OCI-LY3 (cell line): Measurements from ENCODE around the gene HDAC6.

Experiments used
- H2AFZ ChIP-seq: fragments of 200-600, 300-600 bp; shearing (Covaris generic); 2 replicates; pipeline ENCODE4 v1.6.0; 2014; ENCODE audit warnings: antibody characterized with exemption, low read depth, low read length
- H3K27ac ChIP-seq: fragments of 200-600, 300-600 bp; sonication (generic); 2 replicates; pipeline ENCODE4 v1.5.1; 2014; ENCODE audit warnings: mild to moderate bottlenecking, low read length, moderate library complexity, mixed read lengths
- H3K27me3 ChIP-seq: fragments of 200-600, 300-600 bp; sonication (generic); 2 replicates; pipeline ENCODE4 v1.6.1; 2014; ENCODE audit warnings: low read depth, low read length, mixed read lengths
- H3K36me3 ChIP-seq: fragments of 200-600, 300-600 bp; sonication (generic); replicated peaks from 2 replicates; pipeline ENCODE3; 2014; ENCODE audit warnings: low read depth, low read length, mixed read lengths
- H3K4me1 ChIP-seq: fragments of 300-600, 200-600 bp; sonication (generic); 2 replicates; pipeline ENCODE4 v1.6.1; 2014; ENCODE audit warnings: low read length, mixed read lengths
- H3K4me2 ChIP-seq: fragments of 200-600, 300-600 bp; sonication (generic); 2 replicates; pipeline ENCODE4 v1.6.1; 2014; ENCODE audit warnings: low read length, mixed read lengths
- H3K4me3 ChIP-seq: fragments of 300-600, 200-600 bp; sonication (generic); 2 replicates; pipeline ENCODE4 v1.5.1; 2014; ENCODE audit warnings: antibody characterized with exemption, mild to moderate bottlenecking, low read length, moderate library complexity
- H3K79me2 ChIP-seq: fragments of 300-600, 200-600 bp; shearing (Covaris generic); 2 replicates; pipeline ENCODE4 v1.6.1; 2014; ENCODE audit warnings: mild to moderate bottlenecking, low read length, mixed read lengths
- H3K9ac ChIP-seq: fragments of 300-600, 200-600 bp; shearing (Covaris generic); 2 replicates; pipeline ENCODE4 v1.6.0; 2014; ENCODE audit warnings: mild to moderate bottlenecking, low read length, moderate library complexity
- H3K9me3 ChIP-seq: fragments of 200-600, 300-600 bp; shearing (Covaris generic); 2 replicates; pipeline ENCODE4 v1.6.1; 2014; ENCODE audit warnings: low read length, mixed read lengths; ENCODE audit not compliant: insufficient read depth
- H4K20me1 ChIP-seq: fragments of 200-600, 300-600 bp; sonication (generic); 2 replicates; pipeline ENCODE4 v1.6.1; 2016; ENCODE audit warnings: low read length, mixed read lengths; ENCODE audit not compliant: insufficient read depth
- CTCF ChIP-seq: fragments of 200-600, 300-600 bp; sonication (generic); IDR thresholded peaks from 2 replicates; pipeline ENCODE4 v1.5.1; 2014; ENCODE audit warnings: antibody characterized with exemption, low read length, low read depth
- EZH2phosphoT487 ChIP-seq: fragments of 200-600 bp; shearing (Covaris generic); IDR thresholded peaks from 2 replicates; pipeline ENCODE4 v1.6.1; 2018; ENCODE audit warnings: antibody characterized with exemption, mixed run types, low read depth

Gene HDAC6

GRCh38 chrX:48786341-48786800 is 15.5 kb upstream of the HDAC6 start, which contains the start of gene GATA1:
Gene GATA1, plus strand, starts transcription at chrX:48786590. Its CDS starts 4,520 bp downstream, at chrX:48791110.
- H3K27ac ChIP-seq, result no peak within 1 kb of the TSS
- no peak within 1 kb of the TSS for H3K4me3 ChIP-seq
- no peaks in the 10 kb centered on the region for H4K20me1 ChIP-seq
- no peak within 1 kb of the TSS for H3K9ac ChIP-seq
- no peaks in the 10 kb centered on the region for H3K79me2 ChIP-seq
- no peaks in the 10 kb centered on the region for H3K27me3 ChIP-seq
- no peaks in the 10 kb centered on the region for H3K4me1 ChIP-seq
- TF ChIP-seq CTCF (no peak), EZH2phosphoT487 (no peak)
- no peaks in the 10 kb centered on the region for H3K9me3 ChIP-seq
- no peak within 1 kb of the TSS for H3K4me2 ChIP-seq
- no peak within 1 kb of the TSS for H2AFZ ChIP-seq
- no peaks in the 10 kb centered on the region for H3K36me3 ChIP-seq

- no peaks in the 10 kb centered on the region for H3K4me1 ChIP-seq
- TF ChIP-seq CTCF (no peak), EZH2phosphoT487 (no peak)
- H3K9me3 ChIP-seq, result no peaks in the 10 kb centered on the region
- H3K27me3 ChIP-seq, result no peaks in the 10 kb centered on the region
- H3K79me2 ChIP-seq, result no peaks in the 10 kb centered on the region
- no peaks in the 10 kb centered on the region for H4K20me1 ChIP-seq
- no peak overlapping the region for H2AFZ ChIP-seq
- no peaks in the 10 kb centered on the region for H3K36me3 ChIP-seq
- H3K4me2 ChIP-seq, result no peak overlapping the region
- H3K9ac ChIP-seq, result no peak overlapping the region
- H3K27ac ChIP-seq, result no peak overlapping the region
- H3K4me3 ChIP-seq, result no peak overlapping the region
These were observed 14.9 kb upstream of the HDAC6 start for GRCh38 chrX:48786825-48787504.

GRCh38 chrX:48787505-48788443 is 14.1 kb upstream of the HDAC6 start:
- TF ChIP-seq CTCF (no peak), EZH2phosphoT487 (no peak)
- Histone ChIP-seq H3K4me2 (no peak overlapping the region), H3K27me3 (no peaks in the 10 kb centered on the region), H3K27ac (no peak overlapping the region), H3K4me3 (no peak overlapping the region), H3K79me2 (no peaks in the 10 kb centered on the region), H3K9ac (no peak overlapping the region), H3K36me3 (no peaks in the 10 kb centered on the region), H2AFZ (no peak overlapping the region), H3K4me1 (no peaks in the 10 kb centered on the region), H3K9me3 (no peaks in the 10 kb centered on the region), H4K20me1 (no peaks in the 10 kb centered on the region)
